SU-DHL-6 (cell line): ENCODE data around the gene PLEKHA7.
A peak's percentile ranks its signal among the peaks of the same experiment; 100 is the strongest.

Experiments
- H2AFZ ChIP-seq: fragments of 200-600 bp; sonication (generic); 2 replicates; pipeline ENCODE4 v1.6.1; 2014; ENCODE audit warnings: low read depth, mild to moderate bottlenecking, moderate library complexity, mixed read lengths, antibody characterized with exemption, low read length; ENCODE audit not compliant: severe bottlenecking
- H3F3A ChIP-seq: fragments of 200-600 bp; shearing (Covaris generic); 2 replicates; pipeline ENCODE4 v1.6.0; 2016; ENCODE audit warnings: antibody characterized with exemption, mild to moderate bottlenecking; ENCODE audit not compliant: insufficient read depth
- H3K27ac ChIP-seq: fragments of 200-600 bp; sonication (generic); 2 replicates; pipeline ENCODE4 v1.5.1; 2016; ENCODE audit warnings: low read depth, mild to moderate bottlenecking, low read length, moderate library complexity, mixed read lengths
- H3K27me3 ChIP-seq: fragments of 200-600 bp; sonication (generic), shearing (Covaris generic); 2 replicates; pipeline ENCODE4 v1.6.0; 2014; ENCODE audit warnings: mild to moderate bottlenecking, low read length
- H3K36me3 ChIP-seq: fragments of 200-600 bp; sonication (generic); 2 replicates; pipeline ENCODE4 v1.6.1; 2014; ENCODE audit warnings: mild to moderate bottlenecking, low read length, mixed read lengths
- H3K4me2 ChIP-seq: fragments of 300-600, 200-600 bp; shearing (Covaris generic), sonication (generic); 2 replicates; pipeline ENCODE4 v1.6.0; 2014; ENCODE audit warnings: low read length, low read depth, mild to moderate bottlenecking; ENCODE audit not compliant: poor library complexity, severe bottlenecking
- H3K4me3 ChIP-seq: fragments of 200-600 bp; sonication (generic); 2 replicates; pipeline ENCODE4 v1.5.1; 2014; ENCODE audit warnings: antibody characterized with exemption, low read length, mild to moderate bottlenecking, mixed read lengths; ENCODE audit not compliant: insufficient read depth, poor library complexity, severe bottlenecking
- H3K79me2 ChIP-seq: fragments of 200-600 bp; sonication (generic); 2 replicates; pipeline ENCODE4 v1.6.1; 2014; ENCODE audit warnings: mild to moderate bottlenecking, low read length, moderate library complexity; ENCODE audit not compliant: insufficient read depth
- H3K9ac ChIP-seq: fragments of 200-600 bp; sonication (generic); 2 replicates; pipeline ENCODE4 v1.7.0; 2014; ENCODE audit warnings: mild to moderate bottlenecking, low read length
- H3K9me2 ChIP-seq: fragments of 200-600 bp; sonication (generic); replicated peaks from 2 replicates; pipeline ENCODE4 v1.6.1; 2014; ENCODE audit warnings: low read length; ENCODE audit not compliant: insufficient read depth
- H3K9me3 ChIP-seq: fragments of 200-600 bp; sonication (generic); 2 replicates; pipeline ENCODE4 v1.6.1; 2014; ENCODE audit warnings: low read length, mixed read lengths; ENCODE audit not compliant: insufficient read depth
- H4K20me1 ChIP-seq: fragments of 200-600 bp; sonication (generic); 2 replicates; pipeline ENCODE4 v1.6.1; 2014; ENCODE audit warnings: low read depth, mild to moderate bottlenecking, antibody characterized with exemption, low read length, moderate library complexity, mixed read lengths
- EZH2phosphoT487 ChIP-seq: fragments of 200-600 bp; sonication (generic), shearing (Covaris generic); conservative IDR thresholded peaks from 2 replicates; pipeline ENCODE4 v1.6.1; 2018; ENCODE audit warnings: mild to moderate bottlenecking, antibody characterized with exemption, low read length, moderate library complexity, mixed read lengths
- TF ChIP-seq, protein P1 (sequence below): fragments of 200-600 bp; sonication (generic); IDR thresholded peaks from one replicate; pipeline ENCODE4 v1.5.1; 2017; ENCODE audit warnings: antibody characterized with exemption, mild to moderate bottlenecking, low read length, moderate library complexity; ENCODE audit not compliant: insufficient read depth, poor library complexity, severe bottlenecking

PLEKHA7 gene

DNA sequence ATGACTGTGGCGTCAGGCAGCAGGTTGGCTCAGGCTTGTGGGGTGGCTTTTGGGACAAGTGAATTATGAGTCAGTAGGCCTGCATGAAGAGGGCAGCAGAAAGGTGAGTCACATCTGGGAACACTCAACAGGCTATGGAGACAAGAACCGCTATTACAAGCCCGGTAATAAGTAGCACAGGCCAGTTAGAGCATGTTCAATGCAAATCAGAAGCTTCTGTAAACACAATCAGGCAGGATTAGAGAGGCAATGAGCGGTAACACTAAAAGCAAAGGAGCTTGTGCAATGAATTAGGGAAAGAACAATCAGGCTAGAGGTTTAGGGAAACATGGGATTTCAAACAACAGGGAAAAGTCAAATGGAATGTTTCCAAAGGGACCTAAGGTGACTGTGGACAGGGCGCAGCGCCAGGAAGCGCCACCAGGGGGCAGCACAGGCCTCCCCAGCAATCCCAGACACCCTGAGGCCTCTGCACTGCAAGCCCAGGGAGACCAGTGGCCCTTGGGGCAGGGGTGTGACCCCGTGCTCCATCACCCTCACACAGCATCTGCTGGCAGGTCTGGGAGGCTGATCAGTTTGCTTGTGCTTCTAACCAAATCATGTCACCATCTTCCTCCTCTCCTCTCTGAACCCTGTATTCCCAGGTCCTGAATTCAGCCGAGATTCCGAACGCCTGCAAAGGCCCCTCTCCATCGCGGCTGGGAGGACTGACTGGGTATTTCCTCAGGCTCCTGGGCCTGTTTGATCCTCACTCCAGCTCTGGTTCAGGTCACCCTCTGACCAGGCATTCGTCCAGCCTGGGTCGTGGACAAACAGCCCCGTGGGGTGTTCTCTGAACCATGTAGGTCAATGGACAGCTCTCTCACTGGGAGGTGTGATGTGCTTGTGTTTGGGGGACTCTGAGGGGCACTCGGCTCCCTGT, 225.8 kb downstream of the PLEKHA7 start:
- Histone ChIP-seq H3K36me3 (no peaks in the 10 kb centered on the region), H3F3A (no peaks in the 10 kb centered on the region), H3K4me2 (no peak overlapping the region), H3K27me3 (no peaks in the 10 kb centered on the region), H3K9me2 (no peaks in the 10 kb centered on the region), H2AFZ (no peak overlapping the region), H3K9ac (no peak overlapping the region), H4K20me1 (no peaks in the 10 kb centered on the region), H3K4me3 (no peak overlapping the region), H3K9me3 (no peaks in the 10 kb centered on the region), H3K27ac (no peak overlapping the region), H3K79me2 (no peaks in the 10 kb centered on the region)
- TF ChIP-seq, protein P1, sequence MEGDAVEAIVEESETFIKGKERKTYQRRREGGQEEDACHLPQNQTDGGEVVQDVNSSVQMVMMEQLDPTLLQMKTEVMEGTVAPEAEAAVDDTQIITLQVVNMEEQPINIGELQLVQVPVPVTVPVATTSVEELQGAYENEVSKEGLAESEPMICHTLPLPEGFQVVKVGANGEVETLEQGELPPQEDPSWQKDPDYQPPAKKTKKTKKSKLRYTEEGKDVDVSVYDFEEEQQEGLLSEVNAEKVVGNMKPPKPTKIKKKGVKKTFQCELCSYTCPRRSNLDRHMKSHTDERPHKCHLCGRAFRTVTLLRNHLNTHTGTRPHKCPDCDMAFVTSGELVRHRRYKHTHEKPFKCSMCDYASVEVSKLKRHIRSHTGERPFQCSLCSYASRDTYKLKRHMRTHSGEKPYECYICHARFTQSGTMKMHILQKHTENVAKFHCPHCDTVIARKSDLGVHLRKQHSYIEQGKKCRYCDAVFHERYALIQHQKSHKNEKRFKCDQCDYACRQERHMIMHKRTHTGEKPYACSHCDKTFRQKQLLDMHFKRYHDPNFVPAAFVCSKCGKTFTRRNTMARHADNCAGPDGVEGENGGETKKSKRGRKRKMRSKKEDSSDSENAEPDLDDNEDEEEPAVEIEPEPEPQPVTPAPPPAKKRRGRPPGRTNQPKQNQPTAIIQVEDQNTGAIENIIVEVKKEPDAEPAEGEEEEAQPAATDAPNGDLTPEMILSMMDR, result peak; percentile 95
- no peak for TF ChIP-seq EZH2phosphoT487

DNA sequence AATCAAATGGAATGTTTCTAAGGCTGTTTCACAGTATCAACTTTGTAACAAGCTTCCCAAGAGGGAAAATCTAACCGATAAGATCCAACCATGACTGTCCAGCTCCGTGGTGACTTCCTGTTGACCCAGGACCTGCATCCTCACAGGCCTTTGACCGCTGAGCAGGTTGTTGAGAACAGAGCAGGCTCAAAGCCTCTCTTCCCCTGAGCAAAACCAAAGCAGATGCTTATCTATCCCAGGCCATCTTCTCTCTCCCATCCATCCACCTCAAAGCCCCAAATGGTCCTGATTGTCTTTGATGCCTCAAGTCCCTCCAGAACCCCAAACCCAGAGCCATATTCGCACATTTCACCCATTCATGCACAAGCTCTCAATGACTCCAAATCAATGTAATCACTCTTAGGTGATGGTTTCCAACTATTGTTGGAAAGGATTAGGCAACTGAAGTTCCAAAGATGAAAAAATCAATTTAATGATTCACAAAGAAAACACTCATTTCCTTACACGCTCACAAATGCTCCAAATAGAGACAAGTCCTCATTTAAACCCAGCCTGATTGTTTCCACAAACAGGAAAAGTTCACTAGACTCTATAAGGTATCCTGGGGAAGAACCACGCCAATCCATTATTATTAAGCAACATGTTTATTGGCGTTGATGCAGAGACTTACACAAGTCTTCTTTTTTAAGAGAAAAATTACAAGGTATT, 227.0 kb downstream of the PLEKHA7 start:
- H3K9ac ChIP-seq, result no peak overlapping the region
- no peak overlapping the region for H3K27ac ChIP-seq
- H3K79me2 ChIP-seq, result no peaks in the 10 kb centered on the region
- no peak overlapping the region for H2AFZ ChIP-seq
- no peaks in the 10 kb centered on the region for H3K9me3 ChIP-seq
- H3K36me3 ChIP-seq, result no peaks in the 10 kb centered on the region
- no peaks in the 10 kb centered on the region for H4K20me1 ChIP-seq
- no peaks in the 10 kb centered on the region for H3K27me3 ChIP-seq
- H3K4me2 ChIP-seq, result no peak overlapping the region
- no peaks in the 10 kb centered on the region for H3K9me2 ChIP-seq
- no peaks in the 10 kb centered on the region for H3F3A ChIP-seq
- H3K4me3 ChIP-seq, result no peak overlapping the region
- no peak for TF ChIP-seq EZH2phosphoT487
- TF ChIP-seq, protein P1, result no peak

DNA sequence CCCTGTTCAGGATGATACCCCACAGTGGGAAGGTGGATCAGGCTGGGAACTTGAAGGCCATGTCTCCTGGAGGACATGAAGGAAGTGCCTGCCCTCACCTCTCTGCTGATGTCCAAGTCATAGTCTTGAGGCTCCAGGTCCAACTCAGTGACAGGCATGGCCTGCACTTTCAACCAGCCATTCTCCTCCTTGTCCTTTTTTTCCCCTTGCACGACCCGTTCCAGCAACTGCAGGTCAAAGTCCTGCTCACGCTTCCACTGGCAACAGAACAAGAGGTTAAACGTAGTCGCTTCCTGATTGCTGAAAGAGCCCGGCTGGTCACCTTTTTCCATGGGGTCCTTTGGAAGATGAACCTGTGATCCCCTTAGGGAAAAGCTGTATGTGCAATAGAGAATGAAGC, 228.1 kb downstream of the PLEKHA7 start:
- Histone ChIP-seq H3K79me2 (no peaks in the 10 kb centered on the region), H3K9me2 (no peaks in the 10 kb centered on the region), H3K4me2 (no peak overlapping the region), H3K36me3 (no peaks in the 10 kb centered on the region), H3F3A (no peaks in the 10 kb centered on the region), H4K20me1 (no peaks in the 10 kb centered on the region), H3K27me3 (no peaks in the 10 kb centered on the region), H3K4me3 (no peak overlapping the region), H2AFZ (no peak overlapping the region), H3K27ac (no peak overlapping the region), H3K9me3 (no peaks in the 10 kb centered on the region), H3K9ac (no peak overlapping the region)
- TF ChIP-seq EZH2phosphoT487, result no peak
- TF ChIP-seq, protein P1, result no peak
